Esophagus squamous epithelium (tissue), 5 donors: ENCODE measurements around the gene NTMT1. TPM values are rescaled to one million over a fixed set of nuclear protein-coding genes. Genes with fewer than 3 reads are reported as not detected.

ENCODE experiments used
- DNase-seq: peaks from one replicate; lab custom pipeline; 2025; lab: John Stamatoyannopoulos, UW
- H3K27ac ChIP-seq, 4 donors: fragments of 200-600 bp; sonication (generic); one replicate each; pipeline ENCODE4 v1.5.1; 2016 to 2019; ENCODE audit warnings: mild to moderate bottlenecking in 1 of 4
- H3K27me3 ChIP-seq, 4 donors: fragments of 200-600 bp; sonication (generic); 1 replicate in 3 of 4; 2 replicates in 1 of 4; pipeline versions ENCODE4 v1.5.1 to v1.6.0; 2017 to 2021; ENCODE audit warnings: antibody characterized with exemption in 1 of 4
- H3K36me3 ChIP-seq, 3 donors: fragments of 200-600 bp; sonication (generic); one replicate each; pipeline ENCODE4 v1.5.1; 2016 to 2019
- H3K4me1 ChIP-seq, 3 donors: fragments of 200-600 bp; sonication (generic); one replicate each; pipeline ENCODE4 v1.5.1; 2017 to 2019
- H3K4me3 ChIP-seq, 4 donors: fragments of 200-600 bp; sonication (generic); 1 replicate in 3 of 4; 2 replicates in 1 of 4; pipeline ENCODE4 v1.5.1; 2016 to 2019; ENCODE audit warnings: mild to moderate bottlenecking in 2 of 4, moderate library complexity in 1 of 4
- H3K9me3 ChIP-seq, 3 donors: fragments of 200-600 bp; sonication (generic); one replicate each; pipeline ENCODE4 v1.5.1; 2016 to 2019
- POLR2A ChIP-seq, 4 donors: fragments of 450-650 bp; IDR thresholded peaks; one replicate each; pipeline ENCODE4 v1.6.1; 2017; ENCODE audit warnings: antibody characterized with exemption in 4 of 4, mild to moderate bottlenecking in 4 of 4, moderate library complexity in 3 of 4
- WGBS, 2 donors: methylation state at CpG; one replicate each; pipeline ENCODE4 v1.1.5; 2018; 5-methylcytosine and 5-hydroxymethylcytosine counted together
- intact Hi-C: fragments of 100-400 bp; cut with DNase I; formaldehyde crosslinking; loops from one replicate; pipeline ENCODE4 v1.15.0; 2022
- total RNA-seq, 4 donors: library from RNA; depleted of rRNA; stranded (reverse); fragments of >200 nt; gene quantifications; one replicate each; pipeline ENCODE4 v1.1.0, GENCODE V29; 2016
- TF ChIP-seq, protein P1 (sequence below), 6 experiments: fragments of 450-650 bp in 4 of 6; fragments of 200-600 bp in 2 of 6; sonication (generic) in 2 of 6; IDR thresholded peaks; one replicate each; pipeline ENCODE4 v1.5.1; 2016 to 2019; ENCODE audit warnings: antibody characterized with exemption in 6 of 6, mild to moderate bottlenecking in 4 of 6, moderate library complexity in 4 of 6
- donor health status: DM: yes; HTN: yes; CAD: no.

NTMT1 gene
- total RNA-seq, 4 donors from 2014 or later: 14.0 to 17.6 (median 16.0) TPM

DNA sequence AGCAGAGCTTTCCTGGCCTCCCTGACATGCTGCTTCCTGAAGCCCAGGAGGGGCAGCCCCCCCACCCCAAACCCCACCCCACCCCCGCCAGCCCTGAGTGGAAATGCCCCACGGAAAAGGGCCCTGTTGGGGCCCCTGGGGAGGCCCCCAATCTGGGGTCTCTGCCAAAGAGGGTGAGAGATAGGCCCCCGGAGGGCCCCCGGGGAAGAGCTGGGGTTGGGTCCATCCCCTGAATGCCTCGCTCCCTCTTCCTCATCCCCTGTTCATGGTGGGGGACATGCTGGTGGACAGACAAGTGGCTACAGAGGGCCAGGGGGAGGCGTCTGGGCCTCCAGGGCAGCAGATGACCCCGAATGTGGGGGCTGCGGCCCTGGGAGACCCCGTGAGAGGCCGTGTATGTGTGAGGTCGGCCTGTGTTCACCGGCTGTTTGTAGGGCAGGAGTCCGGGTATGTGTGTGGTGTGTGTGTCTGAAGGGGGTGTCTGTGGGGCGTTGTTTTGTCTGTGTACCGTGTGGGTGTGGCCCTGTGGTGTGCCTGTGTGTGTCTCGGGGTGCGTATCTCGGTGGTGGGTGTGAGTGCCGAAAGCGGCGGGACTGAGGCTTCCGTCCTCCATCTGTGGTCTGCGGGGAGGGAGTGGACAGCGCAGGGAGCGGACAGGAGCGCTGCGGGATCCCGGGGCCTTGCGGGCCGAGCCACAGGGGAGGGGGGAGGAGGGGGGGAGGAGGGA, 16.3 kb upstream of the NTMT1 start:
- no peak for DNase-seq
- Histone ChIP-seq H3K36me3 (no peaks in the 10 kb centered on the region), H3K27me3 (peaks cover 0 to 15% (median 0%) of the 10 kb centered on the region in 4 donors), H3K4me1 (peaks cover 30 to 62% (median 40%) of the 10 kb centered on the region in 3 donors), H3K9me3 (no peaks in the 10 kb centered on the region), H3K4me3 (peak overlapping the region; percentile 58 to 79 (median 73)), H3K27ac (peak overlapping the region; percentile 89 to 94 (median 92))
- 12 to 60% methylated on average over 1 to 10 of the region's 30 CpGs for WGBS, 2 donors
- intact Hi-C loops: loop anchor here (5.0 kb wide), 3 partner anchors 117 to 472 kb away; no protein-coding TSS in a partner anchor
- TF ChIP-seq, protein P1, sequence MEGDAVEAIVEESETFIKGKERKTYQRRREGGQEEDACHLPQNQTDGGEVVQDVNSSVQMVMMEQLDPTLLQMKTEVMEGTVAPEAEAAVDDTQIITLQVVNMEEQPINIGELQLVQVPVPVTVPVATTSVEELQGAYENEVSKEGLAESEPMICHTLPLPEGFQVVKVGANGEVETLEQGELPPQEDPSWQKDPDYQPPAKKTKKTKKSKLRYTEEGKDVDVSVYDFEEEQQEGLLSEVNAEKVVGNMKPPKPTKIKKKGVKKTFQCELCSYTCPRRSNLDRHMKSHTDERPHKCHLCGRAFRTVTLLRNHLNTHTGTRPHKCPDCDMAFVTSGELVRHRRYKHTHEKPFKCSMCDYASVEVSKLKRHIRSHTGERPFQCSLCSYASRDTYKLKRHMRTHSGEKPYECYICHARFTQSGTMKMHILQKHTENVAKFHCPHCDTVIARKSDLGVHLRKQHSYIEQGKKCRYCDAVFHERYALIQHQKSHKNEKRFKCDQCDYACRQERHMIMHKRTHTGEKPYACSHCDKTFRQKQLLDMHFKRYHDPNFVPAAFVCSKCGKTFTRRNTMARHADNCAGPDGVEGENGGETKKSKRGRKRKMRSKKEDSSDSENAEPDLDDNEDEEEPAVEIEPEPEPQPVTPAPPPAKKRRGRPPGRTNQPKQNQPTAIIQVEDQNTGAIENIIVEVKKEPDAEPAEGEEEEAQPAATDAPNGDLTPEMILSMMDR (IDR thresholded peaks at IDR 0.05): no peak
- TF ChIP-seq POLR2A (IDR thresholded peaks at IDR 0.05): no peak

DNA sequence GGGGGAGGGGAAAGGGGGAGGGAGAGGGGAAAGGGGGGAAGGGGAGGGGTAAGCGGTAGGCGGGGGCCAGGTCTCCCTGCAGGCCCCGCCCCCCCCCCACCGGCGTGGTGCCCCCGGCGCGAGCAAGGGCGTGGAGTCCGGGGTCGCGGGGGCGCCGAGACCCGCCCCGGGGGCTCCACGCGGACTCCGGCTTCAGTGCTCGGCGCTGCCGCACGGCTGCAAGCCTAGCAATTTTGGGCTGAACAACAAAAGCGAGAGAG, 15.8 kb upstream of the NTMT1 start:
- 0% methylated on average over 2 to 4 of the region's 24 CpGs for WGBS, 2 donors

DNA sequence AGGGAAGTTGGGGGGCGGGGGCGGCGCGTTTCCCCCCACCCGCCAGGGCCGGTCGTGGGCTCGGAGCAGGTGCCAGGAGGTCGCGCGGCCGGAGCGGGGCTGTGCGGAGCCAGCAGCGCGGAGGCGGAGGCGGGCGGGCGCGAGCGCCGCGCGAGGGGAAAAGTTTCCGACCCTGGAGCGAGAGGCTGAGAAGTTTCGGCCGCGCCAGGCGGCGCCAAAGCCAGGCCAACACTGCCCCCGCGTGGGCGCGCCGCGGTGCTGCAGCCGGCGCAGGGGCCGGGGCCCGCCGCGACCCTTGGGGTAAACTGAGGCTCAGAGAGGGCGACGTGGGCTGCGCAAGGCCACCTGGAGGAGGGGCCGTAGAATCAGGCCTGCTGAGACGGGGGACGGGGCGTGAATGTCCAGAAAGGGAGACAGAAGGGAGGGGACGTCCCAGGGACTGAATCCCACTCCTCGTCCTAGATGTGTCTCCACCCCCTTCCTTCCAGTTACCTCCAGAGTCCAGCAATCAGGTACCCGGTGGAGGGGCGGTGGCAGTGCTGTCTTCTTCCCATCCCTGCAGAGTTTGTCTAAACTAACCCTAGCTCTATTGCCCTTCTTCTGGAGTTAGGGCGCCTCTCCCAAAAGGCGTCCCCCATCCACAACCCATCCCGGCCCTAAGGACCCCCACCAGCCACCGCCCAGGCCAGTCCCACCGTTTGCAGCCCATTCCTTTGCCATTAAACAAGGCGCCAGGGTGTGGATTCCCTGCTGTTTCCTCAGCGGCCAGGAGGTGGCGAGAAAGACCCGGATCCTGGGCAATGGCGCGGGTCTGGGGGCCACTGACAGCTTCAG, 15.3 kb upstream of the NTMT1 start:
- no peak for DNase-seq
- TF ChIP-seq, protein P1 (IDR thresholded peaks at IDR 0.05): peak; percentile 65 to 100 (median 100)
- TF ChIP-seq POLR2A (IDR thresholded peaks at IDR 0.05): no peak
- Histone ChIP-seq H3K4me3 (peak overlapping the region; percentile 58 to 79 (median 73)), H3K36me3 (no peaks in the 10 kb centered on the region), H3K4me1 (peaks cover 30 to 59% (median 40%) of the 10 kb centered on the region in 3 donors), H3K27me3 (peaks cover 0 to 23% (median 0%) of the 10 kb centered on the region in 4 donors), H3K27ac (peak overlapping the region; percentile 89 to 94 (median 92)), H3K9me3 (no peaks in the 10 kb centered on the region)
- intact Hi-C loops: loop anchor here (5.0 kb wide), 2 partner anchors 118 to 473 kb away; no protein-coding TSS in a partner anchor
- 0% methylated on average over 4 to 11 of the region's 66 CpGs for WGBS, 2 donors

More for the DNA sequence above, 15.8 kb upstream of the NTMT1 start:
- Histone ChIP-seq H3K36me3 (no peaks in the 10 kb centered on the region), H3K4me1 (peaks cover 30 to 59% (median 40%) of the 10 kb centered on the region in 3 donors), H3K4me3 (peak overlapping the region; percentile 58 to 79 (median 73)), H3K27me3 (peaks cover 0 to 19% (median 0%) of the 10 kb centered on the region in 4 donors), H3K27ac (peak overlapping the region; percentile 89 to 94 (median 92)), H3K9me3 (no peaks in the 10 kb centered on the region)
- DNase-seq: no peak
- TF ChIP-seq POLR2A (IDR thresholded peaks at IDR 0.05): no peak
- TF ChIP-seq, protein P1 (IDR thresholded peaks at IDR 0.05): no peak
- intact Hi-C loops: loop anchor here (5.0 kb wide), 2 partner anchors 118 to 473 kb away; no protein-coding TSS in a partner anchor

DNA sequence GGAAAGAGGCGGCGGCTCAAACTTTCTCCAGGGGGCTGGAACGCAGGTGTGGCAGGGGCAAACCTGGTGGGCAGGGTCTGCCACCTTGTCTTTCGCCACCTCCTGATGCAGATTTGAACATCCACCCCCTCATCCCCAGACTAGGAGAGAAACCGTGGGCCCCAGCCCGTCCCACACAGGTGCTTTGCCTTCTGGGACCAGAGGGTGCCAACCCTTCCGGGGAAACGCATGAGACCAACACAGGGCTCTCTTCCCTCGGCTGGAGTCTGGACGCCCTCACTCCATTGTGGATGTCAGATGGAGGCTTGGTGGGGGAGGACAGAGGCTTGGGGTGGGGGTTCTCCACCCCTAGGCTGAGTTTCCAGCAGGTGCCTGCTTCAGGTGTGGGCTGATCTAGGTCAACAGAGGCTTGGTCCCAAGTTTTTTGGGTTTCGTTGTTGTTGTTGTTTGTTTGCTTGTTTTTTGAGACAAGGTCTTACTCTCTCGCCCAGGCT, 14.6 kb upstream of the NTMT1 start:
- Histone ChIP-seq H3K9me3 (no peaks in the 10 kb centered on the region), H3K4me3 (peak overlapping the region in 3 of 4 donors; percentile 58 to 79 (median 69)), H3K4me1 (peaks cover 30 to 55% (median 40%) of the 10 kb centered on the region in 3 donors), H3K27ac (peak overlapping the region; percentile 89 to 94 (median 92)), H3K27me3 (peaks cover 0 to 23% (median 0%) of the 10 kb centered on the region in 4 donors), H3K36me3 (no peaks in the 10 kb centered on the region)
- TF ChIP-seq, protein P1 (IDR thresholded peaks at IDR 0.05): peak in 1 of 6 experiments; percentile 64
- TF ChIP-seq POLR2A (IDR thresholded peaks at IDR 0.05): no peak
- 17 to 71% methylated on average over 2 to 7 of the region's 12 CpGs for WGBS, 2 donors
- intact Hi-C loops: loop anchor here (5.0 kb wide), 2 partner anchors 119 to 474 kb away; no protein-coding TSS in a partner anchor
- DNase-seq: no peak
